ENCODE measurements around the gene PODN.

The PODN gene

GRCh38 chr1:53122961-53123413, 61.0 kb downstream of the PODN start:
- H3K4me3 Mint-ChIP-seq: no peak overlapping the region
- no peaks in the 10 kb centered on the region for H3K36me3 Mint-ChIP-seq
- H3K9me3 Mint-ChIP-seq: no peaks in the 10 kb centered on the region
- no peaks in the 10 kb centered on the region for H3K27me3 Mint-ChIP-seq
- H3K4me1 Mint-ChIP-seq: no peaks in the 10 kb centered on the region
- H3K27ac Mint-ChIP-seq: no peak overlapping the region

- no peaks in the 10 kb centered on the region for H3K36me3 Mint-ChIP-seq
- no peaks in the 10 kb centered on the region for H3K27me3 Mint-ChIP-seq
- no peak overlapping the region for H3K4me3 Mint-ChIP-seq
- H3K27ac Mint-ChIP-seq: no peak overlapping the region
- H3K4me1 Mint-ChIP-seq: no peaks in the 10 kb centered on the region
- no peaks in the 10 kb centered on the region for H3K9me3 Mint-ChIP-seq
Measured at GRCh38 chr1:53123453-53124140, 61.6 kb downstream of the PODN start.

- Mint-ChIP-seq H3K27me3 (no peaks in the 10 kb centered on the region), H3K4me1 (no peaks in the 10 kb centered on the region)
Measured at GRCh38 chr1:53125122-53125521, 63.1 kb downstream of the PODN start.

GRCh38 chr1:53125623-53126360, 63.8 kb downstream of the PODN start:
- no peak overlapping the region for H3K4me3 Mint-ChIP-seq
- no peaks in the 10 kb centered on the region for H3K27me3 Mint-ChIP-seq
- no peak overlapping the region for H3K27ac Mint-ChIP-seq
- no peaks in the 10 kb centered on the region for H3K9me3 Mint-ChIP-seq
- no peaks in the 10 kb centered on the region for H3K4me1 Mint-ChIP-seq
- H3K36me3 Mint-ChIP-seq: no peaks in the 10 kb centered on the region

More at GRCh38 chr1:53125122-53125521, 63.1 kb downstream of the PODN start:
- Mint-ChIP-seq H3K36me3 (no peaks in the 10 kb centered on the region), H3K4me3 (no peak overlapping the region), H3K9me3 (no peaks in the 10 kb centered on the region), H3K27ac (no peak overlapping the region)

GRCh38 chr1:53126495-53126894, 64.5 kb downstream of the PODN start:
- Mint-ChIP-seq H3K4me3 (no peak overlapping the region), H3K9me3 (no peaks in the 10 kb centered on the region), H3K36me3 (no peaks in the 10 kb centered on the region), H3K4me1 (no peaks in the 10 kb centered on the region), H3K27me3 (no peaks in the 10 kb centered on the region), H3K27ac (no peak overlapping the region)

- no peak overlapping the region for H3K4me3 Mint-ChIP-seq
- no peaks in the 10 kb centered on the region for H3K27me3 Mint-ChIP-seq
- H3K9me3 Mint-ChIP-seq: no peaks in the 10 kb centered on the region
- no peak overlapping the region for H3K27ac Mint-ChIP-seq
- H3K4me1 Mint-ChIP-seq: no peaks in the 10 kb centered on the region
- no peaks in the 10 kb centered on the region for H3K36me3 Mint-ChIP-seq
Measured at GRCh38 chr1:53127546-53127945, 65.5 kb downstream of the PODN start.

- no peaks in the 10 kb centered on the region for H3K36me3 Mint-ChIP-seq
Measured at GRCh38 chr1:53128401-53128800, 66.4 kb downstream of the PODN start.

GRCh38 chr1:53129891-53130597, 68.0 kb downstream of the PODN start:
- Mint-ChIP-seq H3K36me3 (no peaks in the 10 kb centered on the region), H3K27me3 (no peaks in the 10 kb centered on the region), H3K4me3 (no peak overlapping the region), H3K9me3 (no peaks in the 10 kb centered on the region), H3K4me1 (no peaks in the 10 kb centered on the region), H3K27ac (no peak overlapping the region)

More at GRCh38 chr1:53128401-53128800, 66.4 kb downstream of the PODN start:
- Mint-ChIP-seq H3K9me3 (no peaks in the 10 kb centered on the region), H3K4me3 (no peak overlapping the region), H3K27me3 (no peaks in the 10 kb centered on the region), H3K27ac (no peak overlapping the region), H3K4me1 (no peaks in the 10 kb centered on the region)

GRCh38 chr1:53130598-53130877, 68.5 kb downstream of the PODN start:
- no peak overlapping the region for H3K27ac Mint-ChIP-seq

GRCh38 chr1:53130878-53131589, 69.0 kb downstream of the PODN start:
- no peak overlapping the region for H3K27ac Mint-ChIP-seq
- no peaks in the 10 kb centered on the region for H3K9me3 Mint-ChIP-seq
- H3K36me3 Mint-ChIP-seq: no peaks in the 10 kb centered on the region
- no peaks in the 10 kb centered on the region for H3K27me3 Mint-ChIP-seq
- no peak overlapping the region for H3K4me3 Mint-ChIP-seq
- no peaks in the 10 kb centered on the region for H3K4me1 Mint-ChIP-seq

More at GRCh38 chr1:53130598-53130877, 68.5 kb downstream of the PODN start:
- Mint-ChIP-seq H3K9me3 (no peaks in the 10 kb centered on the region), H3K36me3 (no peaks in the 10 kb centered on the region), H3K4me3 (no peak overlapping the region), H3K27me3 (no peaks in the 10 kb centered on the region), H3K4me1 (no peaks in the 10 kb centered on the region)

- Mint-ChIP-seq H3K4me1 (no peaks in the 10 kb centered on the region), H3K27ac (no peak overlapping the region)
Measured at GRCh38 chr1:53131590-53131938, 69.6 kb downstream of the PODN start.

GRCh38 chr1:53132176-53132575, 70.2 kb downstream of the PODN start:
- H3K27me3 Mint-ChIP-seq: no peaks in the 10 kb centered on the region
- H3K4me3 Mint-ChIP-seq: no peak overlapping the region
- H3K9me3 Mint-ChIP-seq: peaks cover under 1% of the 10 kb centered on the region
- no peaks in the 10 kb centered on the region for H3K4me1 Mint-ChIP-seq
- no peaks in the 10 kb centered on the region for H3K36me3 Mint-ChIP-seq
- H3K27ac Mint-ChIP-seq: no peak overlapping the region

More at GRCh38 chr1:53131590-53131938, 69.6 kb downstream of the PODN start:
- H3K9me3 Mint-ChIP-seq: no peaks in the 10 kb centered on the region
- no peak overlapping the region for H3K4me3 Mint-ChIP-seq
- no peaks in the 10 kb centered on the region for H3K36me3 Mint-ChIP-seq
- H3K27me3 Mint-ChIP-seq: no peaks in the 10 kb centered on the region

- Mint-ChIP-seq H3K36me3 (peaks cover 3% of the 10 kb centered on the region), H3K27ac (no peak overlapping the region), H3K27me3 (no peaks in the 10 kb centered on the region), H3K4me3 (no peak overlapping the region), H3K4me1 (no peaks in the 10 kb centered on the region), H3K9me3 (peaks cover 7% of the 10 kb centered on the region)
Measured at GRCh38 chr1:53133261-53134041, 71.4 kb downstream of the PODN start.

GRCh38 chr1:53134042-53134485, 72.1 kb downstream of the PODN start:
- peaks cover 7% of the 10 kb centered on the region for H3K9me3 Mint-ChIP-seq
- no peak overlapping the region for H3K4me3 Mint-ChIP-seq
- H3K27me3 Mint-ChIP-seq: no peaks in the 10 kb centered on the region
- peaks cover 3% of the 10 kb centered on the region for H3K36me3 Mint-ChIP-seq
- H3K27ac Mint-ChIP-seq: no peak overlapping the region
- no peaks in the 10 kb centered on the region for H3K4me1 Mint-ChIP-seq

Measured in activated naive CD4-positive, alpha-beta T cell treated with anti-CD3 and anti-CD28 coated beads, Interleukin-2, amount 50 U/mL, for 24 hours (primary cell).